ENCODE measurements around the gene MOSPD3. TPM values are rescaled to one million over a fixed set of nuclear protein-coding genes. Genes with fewer than 3 reads are reported as not detected.
A peak's percentile ranks its signal among the peaks of the same experiment; 100 is the strongest.

MOSPD3 gene
- total and polyA plus RNA-seq, 2 of the 13 experiments (the other 11 are each of a cell fraction or from before 2014, with no cell fraction given) = 7.6 to 8.8 TPM

- TF ChIP-seq ELK4 (CRISPR knock-in tag; IDR thresholded peaks at IDR 0.05; ENCODE audit: borderline replicate concordance) (no peak), TMF1 (CRISPR knock-in tag; IDR thresholded peaks at IDR 0.05; ENCODE audit: low read depth) (no peak), ZBTB39 (CRISPR knock-in tag; IDR thresholded peaks at IDR 0.05) (no peak), NPAS2 (CRISPR knock-in tag; IDR thresholded peaks at IDR 0.05; ENCODE audit: borderline replicate concordance) (no peak), NCOA1 (CRISPR knock-in tag; IDR thresholded peaks at IDR 0.05) (no peak), DNMT3B (CRISPR knock-in tag; conservative IDR thresholded peaks at IDR 0.05) (no peak), SNAI1 (CRISPR knock-in tag; IDR thresholded peaks at IDR 0.05; ENCODE audit: borderline replicate concordance) (no peak), HOXA7 (CRISPR knock-in tag; IDR thresholded peaks at IDR 0.05) (no peak), ATF4 (CRISPR knock-in tag; IDR thresholded peaks at IDR 0.05) (no peak), MYPOP (CRISPR knock-in tag; IDR thresholded peaks at IDR 0.05) (no peak), GRHL1 (CRISPR knock-in tag; conservative IDR thresholded peaks at IDR 0.05) (no peak), ZNF790 (CRISPR knock-in tag; IDR thresholded peaks at IDR 0.05; ENCODE audit: borderline replicate concordance) (0 out of 2 replicates have a peak, but pooled peaks have one; percentile 54), POLR2G (IDR thresholded peaks at IDR 0.05; ENCODE audit: low read depth, low read length) (peak; percentile 16), HMGXB3 (CRISPR knock-in tag; IDR thresholded peaks at IDR 0.05; ENCODE audit: borderline replicate concordance) (no peak), CAMTA2 (CRISPR knock-in tag; IDR thresholded peaks at IDR 0.05; ENCODE audit: borderline replicate concordance) (no peak), NKX3-1 (CRISPR knock-in tag; IDR thresholded peaks at IDR 0.05) (no peak), HNRNPL (IDR thresholded peaks at IDR 0.05; ENCODE audit: low read depth, low read length) (peak; percentile 54; the same call in 1 of the 2 replicates)
These were observed 39.9 kb upstream of the MOSPD3 start (continued) for GRCh38 chr7:100572281-100572948.
